Left lung (tissue), 10 donors: Measurements from ENCODE around the gene METAP1. TPM values are rescaled to one million over a fixed set of nuclear protein-coding genes. Genes with fewer than 3 reads are reported as not detected.

Source experiments
- ATAC-seq: fragments of 200-7000 bp; cut with Tn5 transposase; one replicate; pipeline ENCODE4 v1.9.1; 2020; ENCODE audit warnings: moderate library complexity
- DNase-seq, 4 donors: peaks; one replicate each; pipeline ENCODE4 v3.0.0-alpha.2; 2013 to 2020
- H3K27ac ChIP-seq, 2 donors: fragments of 200-600 bp; sonication (generic) in 1 of 2; one replicate each; pipeline versions ENCODE4 v1.5.0 to v1.8.0; 2020 to 2021
- H3K27me3 ChIP-seq, 2 donors: fragments of 200-600 bp; sonication (generic) in 1 of 2; one replicate each; pipeline versions ENCODE4 v1.5.0 to v1.8.0; 2020 to 2021
- H3K36me3 ChIP-seq, 2 donors: fragments of 200-600 bp; sonication (generic) in 1 of 2; one replicate each; pipeline versions ENCODE4 v1.5.0 to v1.8.0; 2020 to 2021
- H3K4me1 ChIP-seq, 2 donors: fragments of 200-600 bp; one replicate each; pipeline ENCODE4 v1.8.0; 2021
- H3K4me3 ChIP-seq, 2 donors: fragments of 200-600 bp; sonication (generic) in 1 of 2; one replicate each; pipeline versions ENCODE4 v1.5.0 to v1.8.0; 2020 to 2021; ENCODE audit warnings: mild to moderate bottlenecking in 1 of 2
- H3K9me3 ChIP-seq, 2 donors: fragments of 200-600 bp; sonication (generic) in 1 of 2; one replicate each; pipeline versions ENCODE4 v1.5.0 to v1.8.0; 2020 to 2021
- intact Hi-C, 2 donors: fragments of 100-400 bp; cut with DNase I; formaldehyde crosslinking; loops; one replicate each; pipeline versions ENCODE4 v1.11.2 to v1.14.2; 2022
- polyA plus RNA-seq, 6 donors: library from polyadenylated mRNA; unstranded; fragments of 120-200 nt; gene quantifications; one replicate each; pipeline ENCODE4 v1.2.1, GENCODE V29; 2013; ENCODE audit not compliant: insufficient read length in 6 of 6
- total RNA-seq, 2 donors: library from RNA; stranded (reverse); fragmentation: NEBNext Ultra II Directional; extraction: Animal tissue kit (Norgen Biotek cat#: 25700); gene quantifications; one replicate each; pipeline ENCODE4 v1.2.1, GENCODE V29; 2021
- TF ChIP-seq, protein P1 (sequence below), 2 donors: fragments of 200-600 bp; sonication (generic) in 1 of 2; IDR thresholded peaks; one replicate each; pipeline versions ENCODE4 v1.5.0 to v1.8.0; 2021; ENCODE audit warnings: antibody characterized with exemption in 2 of 2
- donor health status: DM: no; HTN: yes; CAD: no.
- donor health status: DM: no; HTN: no; CAD: no.

Gene METAP1
- total and polyA plus RNA-seq, 8 donors = 31.5 to 73.1 (median 61.5) TPM

DNA sequence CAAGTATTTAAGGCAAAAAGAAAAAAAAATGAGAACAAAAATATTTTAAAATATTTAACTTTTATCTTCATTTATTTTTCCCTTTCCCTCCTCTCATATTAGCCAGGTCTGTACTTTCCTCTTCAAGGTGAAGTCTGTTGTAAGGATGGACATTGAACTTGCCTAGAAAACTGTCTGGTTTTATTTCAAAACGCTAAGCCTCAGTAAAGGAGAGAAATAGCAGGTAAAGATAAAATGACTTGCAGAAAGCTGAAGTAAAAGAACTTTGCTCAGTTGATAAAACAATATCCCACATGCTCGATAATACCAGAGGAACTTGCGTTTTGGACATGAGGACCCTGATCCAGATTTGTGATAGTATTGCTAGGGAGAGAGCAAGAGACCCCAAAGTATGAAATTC lies 28.6 kb upstream of the METAP1 start:
- TF ChIP-seq, protein P1, sequence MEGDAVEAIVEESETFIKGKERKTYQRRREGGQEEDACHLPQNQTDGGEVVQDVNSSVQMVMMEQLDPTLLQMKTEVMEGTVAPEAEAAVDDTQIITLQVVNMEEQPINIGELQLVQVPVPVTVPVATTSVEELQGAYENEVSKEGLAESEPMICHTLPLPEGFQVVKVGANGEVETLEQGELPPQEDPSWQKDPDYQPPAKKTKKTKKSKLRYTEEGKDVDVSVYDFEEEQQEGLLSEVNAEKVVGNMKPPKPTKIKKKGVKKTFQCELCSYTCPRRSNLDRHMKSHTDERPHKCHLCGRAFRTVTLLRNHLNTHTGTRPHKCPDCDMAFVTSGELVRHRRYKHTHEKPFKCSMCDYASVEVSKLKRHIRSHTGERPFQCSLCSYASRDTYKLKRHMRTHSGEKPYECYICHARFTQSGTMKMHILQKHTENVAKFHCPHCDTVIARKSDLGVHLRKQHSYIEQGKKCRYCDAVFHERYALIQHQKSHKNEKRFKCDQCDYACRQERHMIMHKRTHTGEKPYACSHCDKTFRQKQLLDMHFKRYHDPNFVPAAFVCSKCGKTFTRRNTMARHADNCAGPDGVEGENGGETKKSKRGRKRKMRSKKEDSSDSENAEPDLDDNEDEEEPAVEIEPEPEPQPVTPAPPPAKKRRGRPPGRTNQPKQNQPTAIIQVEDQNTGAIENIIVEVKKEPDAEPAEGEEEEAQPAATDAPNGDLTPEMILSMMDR (IDR thresholded peaks at IDR 0.05) = no peak
- no peak overlapping the region for H3K4me3 ChIP-seq
- no peak for ATAC-seq
- intact Hi-C loops = no loop called here
- no peaks in the 10 kb centered on the region for H3K36me3 ChIP-seq
- H3K9me3 ChIP-seq = no peaks in the 10 kb centered on the region
- no peak overlapping the region for H3K27ac ChIP-seq
- H3K27me3 ChIP-seq = no peaks in the 10 kb centered on the region
- no peaks in the 10 kb centered on the region for H3K4me1 ChIP-seq
- no peak for DNase-seq

DNA sequence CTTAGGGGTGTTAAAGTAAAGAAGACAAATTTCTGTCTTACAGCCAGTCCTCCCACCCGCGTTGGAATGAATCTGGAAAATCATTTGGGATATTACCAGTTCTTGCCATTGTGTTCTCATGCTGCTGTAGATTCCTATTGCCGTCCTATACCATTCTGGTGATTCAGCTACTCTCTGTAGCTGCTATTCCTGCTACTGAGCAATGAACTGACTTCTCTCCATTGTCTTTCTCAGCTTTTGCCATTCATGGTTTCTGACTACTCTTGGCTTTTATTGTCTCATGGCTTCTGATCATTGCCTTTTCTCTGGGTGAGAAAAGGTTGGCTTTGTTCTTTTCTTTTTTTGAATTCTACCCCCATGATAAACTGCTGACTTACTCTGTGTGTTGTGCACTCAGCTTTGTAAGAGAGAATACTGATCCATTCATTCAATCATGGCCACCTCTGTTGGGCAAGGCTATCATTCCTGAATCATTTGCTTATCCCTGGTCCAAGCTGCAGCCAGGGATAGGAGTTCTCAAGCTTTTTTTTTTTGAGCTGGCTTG lies 27.7 kb upstream of the METAP1 start:
- Histone ChIP-seq H3K4me3 (no peak overlapping the region), H3K36me3 (no peaks in the 10 kb centered on the region), H3K27ac (no peak overlapping the region), H3K4me1 (no peaks in the 10 kb centered on the region), H3K27me3 (no peaks in the 10 kb centered on the region), H3K9me3 (no peaks in the 10 kb centered on the region)
- intact Hi-C loops = no loop called here
- TF ChIP-seq, protein P1 (IDR thresholded peaks at IDR 0.05) = no peak
- DNase-seq = no peak
- no peak for ATAC-seq

DNA sequence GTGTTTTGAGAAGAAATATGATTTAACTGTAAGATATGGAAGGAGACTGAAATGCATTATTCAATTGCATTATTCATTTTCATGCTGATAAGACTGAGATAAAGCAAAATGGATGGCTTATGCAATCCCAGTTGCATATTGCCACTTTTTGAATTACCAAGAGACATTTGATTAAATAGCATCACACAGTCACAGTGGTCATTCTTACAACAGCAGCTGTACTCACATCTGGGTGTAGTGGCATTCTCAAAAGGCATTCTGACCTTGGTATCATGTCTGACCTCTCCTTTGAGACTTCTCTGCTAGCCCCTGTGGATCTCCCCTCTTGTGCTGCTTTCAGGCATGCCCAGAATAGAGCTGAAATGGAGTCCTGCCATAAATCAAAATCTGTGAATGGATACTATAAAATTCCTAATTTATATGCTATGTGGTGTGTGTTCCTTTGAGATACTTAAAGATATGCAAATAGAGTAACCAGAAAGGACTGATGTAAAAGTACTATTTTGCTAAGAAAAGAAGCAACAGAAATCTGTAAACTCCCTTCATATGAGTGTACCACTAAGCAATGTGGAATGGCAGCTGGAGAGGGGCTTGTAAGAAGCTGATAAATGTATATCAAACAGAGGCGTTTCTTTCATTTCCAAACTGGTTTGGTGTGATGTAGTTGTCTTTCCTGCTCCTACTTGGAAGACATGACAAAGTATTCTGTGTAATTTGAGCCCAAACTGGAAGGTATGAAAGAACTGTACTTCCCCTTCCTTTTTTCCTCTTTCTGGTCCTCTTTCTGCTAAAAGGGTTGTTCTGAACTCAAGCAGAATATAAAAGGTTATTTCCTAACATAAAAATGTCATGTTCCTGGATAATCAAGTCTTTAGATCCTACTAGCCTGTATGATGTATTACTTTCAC lies 25.4 kb upstream of the METAP1 start:
- no peak for DNase-seq
- intact Hi-C loops = no loop called here

DNA sequence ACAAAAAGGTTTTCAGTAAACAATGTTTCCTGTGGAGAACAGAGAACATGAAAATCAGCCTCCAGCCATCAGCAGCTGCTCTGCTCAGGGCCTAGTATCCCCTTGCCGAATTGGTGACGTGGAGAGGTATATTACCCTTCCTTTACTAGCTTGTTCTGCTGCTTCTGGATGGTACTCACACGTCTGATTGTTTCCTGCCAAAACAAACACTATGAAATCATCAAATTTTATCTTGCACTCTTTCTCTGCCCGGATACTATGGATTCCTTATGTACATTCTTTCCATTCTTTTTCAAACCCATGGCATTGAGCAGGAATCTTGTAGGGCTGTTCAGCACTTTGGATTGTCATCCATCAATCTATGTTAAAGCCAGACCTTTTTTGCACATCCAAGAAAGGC lies 18.8 kb upstream of the METAP1 start:
- DNase-seq (no peak), ATAC-seq (no peak)
- Histone ChIP-seq H3K9me3 (no peaks in the 10 kb centered on the region), H3K4me3 (no peak overlapping the region), H3K27me3 (no peaks in the 10 kb centered on the region), H3K27ac (no peak overlapping the region), H3K4me1 (no peaks in the 10 kb centered on the region), H3K36me3 (no peaks in the 10 kb centered on the region)
- TF ChIP-seq, protein P1 (IDR thresholded peaks at IDR 0.05) = no peak
- intact Hi-C loops = no loop called here

More for the DNA sequence above, 25.4 kb upstream of the METAP1 start:
- H3K9me3 ChIP-seq = no peaks in the 10 kb centered on the region
- no peaks in the 10 kb centered on the region for H3K27me3 ChIP-seq
- ATAC-seq = no peak
- no peak overlapping the region for H3K27ac ChIP-seq
- H3K36me3 ChIP-seq = no peaks in the 10 kb centered on the region
- no peaks in the 10 kb centered on the region for H3K4me1 ChIP-seq
- TF ChIP-seq, protein P1 (IDR thresholded peaks at IDR 0.05) = no peak
- no peak overlapping the region for H3K4me3 ChIP-seq

DNA sequence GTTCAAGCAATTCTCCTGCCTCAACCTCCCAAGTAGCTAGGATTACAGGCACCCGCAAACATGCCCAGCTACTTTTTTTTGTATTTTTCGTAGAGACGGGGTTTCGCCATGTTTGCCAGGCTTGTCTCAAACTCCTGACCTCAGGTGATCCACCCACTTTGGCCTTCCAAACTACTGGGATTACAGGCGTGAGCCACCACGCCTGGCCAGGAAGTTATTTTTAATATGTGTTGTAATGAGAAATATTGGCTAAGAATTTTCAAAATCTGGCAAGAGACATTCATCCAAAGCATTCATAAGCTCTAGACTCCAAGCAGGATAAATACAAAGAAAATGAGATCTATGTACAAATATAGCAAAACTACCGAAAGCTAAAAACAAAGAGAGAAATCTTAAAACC lies 18.0 kb upstream of the METAP1 start:
- TF ChIP-seq, protein P1 (IDR thresholded peaks at IDR 0.05) = no peak
- Histone ChIP-seq H3K27ac (no peak overlapping the region), H3K36me3 (no peaks in the 10 kb centered on the region), H3K4me3 (no peak overlapping the region), H3K27me3 (no peaks in the 10 kb centered on the region), H3K9me3 (no peaks in the 10 kb centered on the region), H3K4me1 (no peaks in the 10 kb centered on the region)
- no peak for DNase-seq
- no peak for ATAC-seq
- intact Hi-C loops = no loop called here
